ENCODE data around the gene PPP1R16B.
"Not testable (repeated sequence)": the region's sequence is repeated elsewhere in the genome, so short reads cannot be mapped to it uniquely, and the experiment has no call there.

The PPP1R16B gene

DNA sequence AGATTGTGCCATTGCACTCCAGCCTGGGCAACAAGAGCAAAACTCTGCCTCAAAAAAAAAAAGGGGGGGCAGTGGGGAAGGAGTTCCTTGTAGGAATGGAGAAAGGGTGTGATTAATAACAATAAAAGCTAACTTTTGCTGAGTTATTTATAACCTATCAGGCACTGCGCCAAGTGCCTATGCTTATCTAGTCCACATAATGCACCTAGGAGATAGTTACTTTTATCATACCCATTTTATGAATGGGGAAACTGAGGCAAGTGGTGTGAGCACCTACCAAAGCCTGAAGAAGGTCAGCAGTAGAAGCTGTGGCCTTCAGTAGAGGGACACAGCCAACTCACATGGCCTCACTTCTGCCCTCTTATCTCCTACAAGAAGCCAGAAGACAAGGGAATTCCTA is 13.6 kb upstream of the PPP1R16B start:
- DNase-seq: no peak

DNA sequence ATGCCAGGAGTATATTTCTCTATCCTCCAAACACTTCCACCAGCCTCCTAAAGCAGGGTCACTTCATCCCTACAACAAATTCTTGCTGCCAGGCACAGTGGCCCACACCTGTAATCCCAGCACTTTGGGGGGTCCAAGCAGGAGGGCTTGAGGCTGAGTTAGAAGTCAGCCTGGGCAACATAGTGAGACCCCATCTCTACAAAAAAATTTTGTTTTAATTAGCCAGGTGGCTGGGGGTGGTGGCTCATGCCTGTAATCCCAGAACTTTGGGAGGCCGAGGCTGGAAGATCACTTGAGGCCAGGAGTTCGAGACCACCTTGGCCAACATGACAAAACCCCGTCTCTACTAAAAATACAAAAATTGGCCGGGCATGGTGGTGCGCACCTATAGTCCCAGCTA is 11.4 kb upstream of the PPP1R16B start:
- not testable (repeated sequence) for DNase-seq

GRCh38 chr20:38798266-38798665 is 7.2 kb upstream of the PPP1R16B start:
- no peak for DNase-seq

DNA sequence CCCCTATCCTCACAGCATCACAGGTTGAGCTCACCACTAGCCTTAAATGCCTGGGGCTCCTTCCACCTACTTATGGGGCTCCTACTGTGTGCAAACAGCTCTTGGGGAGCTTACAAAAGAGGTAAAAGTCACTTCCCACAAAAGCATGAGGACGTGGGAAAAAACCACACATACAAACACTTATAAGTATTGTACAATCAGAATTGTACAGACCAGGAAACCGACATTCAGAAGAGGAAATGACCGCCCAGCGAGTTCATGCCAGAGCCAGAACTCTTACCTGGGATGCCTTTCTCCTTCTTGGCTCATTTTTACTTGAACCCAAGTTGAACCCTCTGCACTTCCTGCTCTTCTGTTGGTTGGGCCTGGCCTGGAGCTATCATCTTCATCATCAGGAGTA is 6.3 kb upstream of the PPP1R16B start:
- DNase-seq: no peak

- no peak for DNase-seq
These were observed 4.6 kb upstream of the PPP1R16B start for GRCh38 chr20:38800882-38801281.

GRCh38 chr20:38804221-38804620 is 1.3 kb upstream of the PPP1R16B start:
- DNase-seq: no peak

GRCh38 chr20:38804682-38805501 is 605 bp upstream of the PPP1R16B start:
- DNase-seq: peak in 4 of 14 donors; percentile 5 to 36 (median 12)

DNA sequence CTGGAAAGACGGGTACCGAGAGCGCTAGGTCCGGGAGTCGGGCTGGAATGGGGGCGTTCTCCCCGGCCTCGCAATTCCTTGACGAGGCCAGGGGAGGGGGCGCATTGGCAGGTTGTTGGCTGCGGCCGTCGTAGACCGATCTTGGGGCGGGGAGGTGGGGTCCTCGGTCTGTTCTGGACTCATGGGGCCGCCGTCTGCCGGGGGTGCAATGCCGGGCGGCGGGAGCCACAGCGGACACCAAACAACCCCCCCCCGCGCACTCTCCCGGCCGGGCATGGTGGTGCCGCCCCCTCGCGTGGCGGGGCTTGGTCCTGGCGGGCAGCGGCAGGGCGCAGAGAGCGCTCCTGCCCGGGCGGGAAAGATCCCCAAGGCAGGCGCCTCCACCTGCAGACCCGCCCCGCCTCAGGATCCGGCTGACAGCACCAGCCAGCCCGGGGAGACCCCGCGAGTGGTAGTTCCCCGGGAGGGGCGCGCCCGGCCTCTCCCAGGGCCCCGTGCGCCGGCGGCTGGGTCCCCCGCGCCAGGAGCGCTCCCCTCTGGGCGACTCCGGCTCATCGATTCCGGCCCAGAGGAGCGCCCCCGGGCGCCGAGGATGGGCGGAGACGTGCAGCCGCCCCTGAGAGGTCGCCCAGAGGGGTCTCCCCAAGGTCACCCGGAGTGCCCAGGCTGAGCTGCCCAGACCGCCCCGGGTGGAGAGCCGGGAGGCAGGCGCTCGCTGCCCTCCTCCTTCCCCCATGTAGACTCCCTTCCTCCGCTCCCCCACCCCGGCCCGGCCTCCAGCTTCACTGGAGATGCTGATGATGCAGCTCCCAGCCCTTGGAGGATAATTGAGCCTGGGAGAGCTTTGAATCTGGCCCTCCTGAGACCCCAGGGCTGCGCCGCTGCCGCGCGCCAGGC is 709 bp downstream of the PPP1R16B start:
- DNase-seq: peak in 5 of 14 donors; percentile 16 to 58 (median 44)

DNA sequence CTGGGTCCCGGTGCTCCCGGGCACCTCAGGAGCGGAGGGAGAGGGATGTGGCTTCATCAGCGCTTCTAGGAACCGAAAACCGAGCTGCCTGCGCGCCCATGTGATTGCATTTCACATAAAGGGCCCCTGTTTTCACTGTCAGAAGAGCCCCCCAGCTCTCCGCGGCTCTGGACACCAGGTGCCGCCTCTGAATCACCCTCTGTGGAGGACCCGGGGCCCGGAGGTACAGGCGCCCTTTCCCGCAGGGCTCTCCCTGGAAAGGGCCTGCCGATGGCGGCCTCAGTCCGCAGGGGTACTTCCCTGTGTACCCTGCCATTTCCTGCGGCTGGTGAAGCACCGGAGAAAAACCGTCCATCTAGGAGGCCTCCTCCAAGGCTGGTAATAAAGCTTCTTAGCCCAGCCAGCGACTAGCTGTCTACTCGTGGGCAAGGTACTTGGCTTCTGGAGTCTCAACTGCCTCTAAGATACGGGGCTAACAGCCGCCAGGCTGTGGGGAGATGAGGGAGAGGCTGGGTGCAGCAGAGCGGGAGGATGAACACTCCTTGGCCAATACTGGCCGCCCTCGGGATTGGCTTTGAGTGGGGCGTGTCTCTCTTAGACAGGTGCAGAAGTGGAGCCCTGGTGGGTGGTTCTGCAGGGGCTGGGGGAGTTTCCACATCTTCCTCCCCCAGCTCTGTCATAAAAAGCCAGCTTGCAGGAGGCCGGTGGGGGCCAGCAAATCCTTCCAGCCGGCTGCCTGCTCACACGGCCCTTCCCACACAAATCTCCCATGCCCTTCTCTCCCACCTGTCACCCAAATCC is 1.6 kb downstream of the PPP1R16B start:
- DNase-seq: peak in 8 of 14 donors; percentile 25 to 65 (median 47)

DNA sequence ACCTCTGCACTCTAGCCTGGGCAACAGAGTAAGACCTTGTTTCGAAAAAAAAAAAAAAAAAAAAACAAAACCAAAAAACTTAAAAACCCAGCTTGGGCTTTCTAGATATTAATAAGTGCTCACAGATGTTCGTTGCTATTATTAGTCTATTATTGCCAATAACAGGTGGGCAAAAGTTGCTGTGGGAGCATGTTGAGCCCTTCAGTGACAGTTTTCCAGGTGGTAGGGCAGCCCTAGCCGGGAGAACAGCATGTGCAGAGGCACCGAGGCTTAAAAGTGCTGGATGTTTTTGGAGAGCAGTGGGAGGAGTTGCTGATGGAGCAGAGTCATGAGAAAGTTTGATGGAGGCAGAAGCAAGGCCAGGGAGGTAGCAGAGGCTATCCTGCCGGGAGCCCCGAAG is 4.4 kb downstream of the PPP1R16B start:
- DNase-seq: no peak

- DNase-seq: no peak
These were observed 5.6 kb downstream of the PPP1R16B start for GRCh38 chr20:38810926-38811630.

DNA sequence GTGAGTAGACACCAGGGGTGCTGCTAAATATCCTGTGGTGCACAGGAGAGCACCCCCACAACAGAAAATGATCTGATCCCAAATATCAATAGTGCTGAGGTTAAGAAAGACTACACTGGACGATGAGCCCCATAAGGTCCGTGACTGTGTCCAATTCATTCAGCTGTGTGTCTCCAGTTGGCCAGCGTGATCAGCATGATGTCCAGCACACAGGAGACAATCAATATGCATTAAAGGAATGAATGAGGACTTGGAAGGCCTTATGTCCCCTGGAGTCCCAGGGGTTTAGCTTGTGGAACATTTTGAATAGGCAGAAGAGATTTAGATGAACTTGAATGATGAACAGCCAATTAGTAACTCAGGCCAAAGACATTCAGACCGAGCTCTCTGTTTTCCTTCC is 6.3 kb downstream of the PPP1R16B start:
- no peak for DNase-seq

- peak in 1 of 14 donors; percentile 35 for DNase-seq
These were observed 6.7 kb downstream of the PPP1R16B start for GRCh38 chr20:38812182-38812581.

GRCh38 chr20:38812709-38813573 is 7.4 kb downstream of the PPP1R16B start:
- peak in 1 of 14 donors; percentile 35 for DNase-seq

DNA sequence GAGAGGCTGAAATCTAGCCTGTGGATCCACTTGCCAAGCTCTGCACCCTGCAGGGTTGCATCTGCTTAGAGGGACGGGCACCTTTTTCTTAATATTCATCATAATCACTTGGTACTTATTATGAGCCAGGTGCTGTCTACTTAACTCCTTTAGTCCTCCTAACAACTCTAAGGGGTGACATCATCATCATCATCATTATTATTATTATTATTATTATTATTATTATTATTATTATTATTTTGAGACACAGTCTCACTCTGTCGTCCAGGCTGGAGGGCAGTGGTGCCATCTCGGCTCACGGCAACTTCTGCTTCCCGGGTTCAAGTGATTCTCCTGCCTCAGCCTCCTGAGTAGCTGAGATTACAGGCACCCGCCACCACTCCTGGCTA is 8.1 kb downstream of the PPP1R16B start:
- DNase-seq: not testable (repeated sequence)

- no peak for DNase-seq
These were observed 9.9 kb downstream of the PPP1R16B start for GRCh38 chr20:38815446-38815845.

GRCh38 chr20:38818113-38819065 is 12.9 kb downstream of the PPP1R16B start:
- DNase-seq: no peak

DNA sequence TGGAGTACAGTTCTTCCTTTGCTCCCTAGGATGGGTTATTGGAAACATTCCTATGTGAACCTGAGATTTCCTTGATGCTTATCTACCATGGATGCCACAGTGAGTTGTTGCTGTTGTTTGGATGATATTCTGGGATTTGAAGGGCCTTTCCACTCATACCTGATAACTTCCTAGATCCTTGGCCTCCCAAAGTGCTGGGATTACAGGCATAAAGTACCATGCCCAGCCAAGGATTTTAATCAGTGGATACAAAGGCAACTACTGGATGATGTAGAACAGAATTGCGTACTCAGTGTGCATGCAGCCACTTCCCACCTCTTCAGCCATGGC is 20.0 kb downstream of the PPP1R16B start:
- DNase-seq: no peak

DNA sequence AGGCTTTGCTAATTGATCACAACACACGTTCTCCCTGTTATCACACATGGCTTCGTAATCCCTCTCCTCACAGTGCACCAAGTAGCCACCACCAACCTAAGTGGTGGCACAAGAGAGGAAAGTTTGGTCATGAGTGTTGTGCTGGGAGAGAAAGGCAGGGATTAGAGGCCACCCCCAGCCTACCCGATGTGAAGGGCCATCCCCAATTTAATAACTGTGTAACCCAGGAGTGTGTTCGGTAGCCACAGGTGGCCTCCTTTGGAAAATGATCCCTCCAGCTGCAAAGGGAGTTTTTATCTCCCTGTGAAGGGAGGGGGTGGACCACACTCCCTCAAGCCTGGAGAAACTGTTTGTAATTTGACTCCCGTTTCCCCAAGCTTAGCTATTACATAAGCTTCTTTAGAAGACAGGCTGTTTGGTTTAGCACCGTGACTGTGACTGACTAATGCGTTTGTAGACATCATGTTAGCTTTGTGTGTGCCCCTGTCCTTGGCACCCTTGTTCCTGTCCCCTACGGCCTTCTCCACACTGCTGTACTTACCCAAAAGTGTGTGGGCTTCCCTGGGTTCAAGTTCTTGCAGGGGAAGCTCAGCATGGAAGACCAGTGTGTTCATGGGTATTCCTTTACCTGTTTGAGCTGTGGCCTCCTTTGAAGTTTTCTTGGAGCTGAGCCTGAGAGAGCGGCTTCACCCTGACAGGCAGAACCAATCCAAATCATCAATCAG is 20.6 kb downstream of the PPP1R16B start:
- no peak for DNase-seq

Measured in C1 segment of cervical spinal cord (tissue), 14 donors.